Measurements from ENCODE around the gene GAD2. TPM values are rescaled to one million over a fixed set of nuclear protein-coding genes. Genes with fewer than 3 reads are reported as not detected.
"Not testable (repeated sequence)": the region's sequence is repeated elsewhere in the genome, so short reads cannot be mapped to it uniquely, and the experiment has no call there.

GAD2 gene
- total RNA-seq, 2 donors from 2014 or later = not detected

- not testable (repeated sequence) for H3K27ac Mint-ChIP-seq; H3K4me1 Mint-ChIP-seq (ENCODE audit: low read depth in 2 of 2); H3K4me3 Mint-ChIP-seq; H3K36me3 Mint-ChIP-seq; ATAC-seq; DNase-seq (ENCODE audit: low spot score); H3K9me3 Mint-ChIP-seq
- peaks cover 7 to 17% of the 10 kb centered on the region in 2 donors for H3K27me3 Mint-ChIP-seq
Measured at GRCh38 chr10:26348821-26349417, 132.3 kb downstream of the GAD2 start.

Other genes starting within 250 kb of the GAD2 start
- gene APBB1IP, start 221.6 kb downstream of the GAD2 start, total RNA-seq = 10 to 100 TPM; 42.2 to 58.0 TPM